ENCODE measurements around the gene SLC38A4. TPM values are rescaled to one million over a fixed set of nuclear protein-coding genes. Genes with fewer than 3 reads are reported as not detected.

Gene SLC38A4
- total RNA-seq, 1 experiment from 2014 or later = 0.96 TPM

- H4K91ac ChIP-seq (ENCODE audit: insufficient read length, low read depth, low read length) = no peak overlapping the region
- Mint-ChIP-seq H3K9me3 (no peaks in the 10 kb centered on the region), H3K27me3 (ENCODE audit: low read depth) (no peaks in the 10 kb centered on the region), H3K27ac (no peak overlapping the region), H3K4me1 (peaks cover 13 to 15% of the 10 kb centered on the region in 2 experiments), H3K4me3 (no peak overlapping the region), H3K36me3 (ENCODE audit: insufficient read depth in 1 of 3, low read depth in 3 of 3) (no peaks in the 10 kb centered on the region)
- no peak for DNase-seq
- no peaks in the 10 kb centered on the region for H4K20me1 ChIP-seq (ENCODE audit: control insufficient read depth, insufficient read depth, insufficient read length)
- H3K23me2 ChIP-seq (ENCODE audit: insufficient read length, low read depth, low read length, poor library complexity, severe bottlenecking) = no peaks in the 10 kb centered on the region
- H3K27me3 ChIP-seq (ENCODE audit: insufficient read depth, low read length) = no peaks in the 10 kb centered on the region
- H2BK5ac ChIP-seq (ENCODE audit: insufficient read length, low read length) = no peak overlapping the region
- H3K4me2 ChIP-seq (ENCODE audit: insufficient read depth, insufficient read length, low read length) = no peak overlapping the region
- no peak overlapping the region for H2BK20ac ChIP-seq (ENCODE audit: low read depth, low read length, poor library complexity, severe bottlenecking)
- no peaks in the 10 kb centered on the region for H3K9me3 ChIP-seq (ENCODE audit: control insufficient read depth, low read depth, low read length)
- H2AK5ac ChIP-seq (ENCODE audit: insufficient read length, low read length) = no peak overlapping the region
- H4K5ac ChIP-seq (ENCODE audit: insufficient read length, low read depth, low read length) = no peak overlapping the region
- H2BK12ac ChIP-seq (ENCODE audit: insufficient read length, low read depth, low read length) = no peak overlapping the region
- no peak overlapping the region for H3K23ac ChIP-seq (ENCODE audit: insufficient read length, low read depth, low read length)
- H3K56ac ChIP-seq (ENCODE audit: insufficient read length, low read depth, low read length) = no peak overlapping the region
- H2AFZ ChIP-seq (ENCODE audit: low read length) = no peak overlapping the region
- H2BK120ac ChIP-seq (ENCODE audit: low read depth, low read length, poor library complexity, severe bottlenecking) = no peak overlapping the region
- WGBS (ENCODE audit: extremely low coverage, insufficient read length, low lambda C conversion rate) = no CpG with 5 or more reads among the region's 2 CpGs
- H2BK15ac ChIP-seq (ENCODE audit: low read depth, low read length) = no peak overlapping the region
- no peaks in the 10 kb centered on the region for H3K79me1 ChIP-seq (ENCODE audit: insufficient read depth, low read depth, low read length, poor library complexity, severe bottlenecking)
- H3K14ac ChIP-seq (ENCODE audit: insufficient read depth, low read length) = no peak overlapping the region
- H3T11ph ChIP-seq (ENCODE audit: low read length) = no peak overlapping the region
- no peak for TF ChIP-seq CTCF (conservative IDR thresholded peaks at IDR 0.05)
- no peak overlapping the region for H3K4ac ChIP-seq (ENCODE audit: low read depth, low read length)
- no peak overlapping the region for H4K8ac ChIP-seq (replicated peaks; ENCODE audit: insufficient read length, low read depth, low read length)
- H3K27ac ChIP-seq (ENCODE audit: insufficient read length, low read depth, low read length) = no peak overlapping the region
- no peaks in the 10 kb centered on the region for H3K79me2 ChIP-seq (ENCODE audit: insufficient read depth, low read length)
- 0 out of 2 replicates have a peak, but pooled peaks cover 4% of the 10 kb centered on the region for H3K4me1 ChIP-seq (ENCODE audit: insufficient read depth, low read length)
- H3K9ac ChIP-seq (ENCODE audit: extremely low read depth, insufficient read length, low read length) = no peak overlapping the region
- H3K18ac ChIP-seq (ENCODE audit: insufficient read length, low read depth, low read length) = no peak overlapping the region
Measured at GRCh38 chr12:46814143-46814542, 11.7 kb downstream of the SLC38A4 start.
